ENCODE measurements around the gene COL7A1. TPM values are rescaled to one million over a fixed set of nuclear protein-coding genes. Genes with fewer than 3 reads are reported as not detected.

Gene COL7A1
- total and polyA plus RNA-seq, 7 donors: 1.4 to 15.4 (median 3.0) TPM

- H3K27ac ChIP-seq: no peak overlapping the region
- H3K27me3 ChIP-seq: no peaks in the 10 kb centered on the region
- H3K9me3 ChIP-seq: no peaks in the 10 kb centered on the region
- TF ChIP-seq POLR2A (IDR thresholded peaks at IDR 0.05): no peak
- TF ChIP-seq EP300 (IDR thresholded peaks at IDR 0.05): no peak
- TF ChIP-seq POLR2AphosphoS5 (IDR thresholded peaks at IDR 0.05): no peak
- no peak for TF ChIP-seq CTCF (IDR thresholded peaks at IDR 0.05)
- intact Hi-C loops (cut with DNase I): no loop called here
- H3K4me1 ChIP-seq: no peaks in the 10 kb centered on the region
- no peak overlapping the region for H3K4me3 ChIP-seq
- no peak for DNase-seq
- H3K36me3 ChIP-seq: no peaks in the 10 kb centered on the region
- 82 to 90% methylated on average over 9 of the region's 9 CpGs for WGBS, 2 donors
Observed at GRCh38 chr3:48584836-48585235, 10.3 kb downstream of the COL7A1 start.

- Histone ChIP-seq H3K27ac (no peak overlapping the region), H3K4me1 (no peaks in the 10 kb centered on the region), H3K36me3 (no peaks in the 10 kb centered on the region), H3K27me3 (no peaks in the 10 kb centered on the region), H3K9me3 (no peaks in the 10 kb centered on the region), H3K4me3 (no peak overlapping the region)
- DNase-seq: no peak
- WGBS, 2 donors: 89 to 90% methylated on average over 14 of the region's 14 CpGs
- intact Hi-C loops (cut with DNase I): no loop called here
- TF ChIP-seq POLR2AphosphoS5 (IDR thresholded peaks at IDR 0.05) (no peak), CTCF (IDR thresholded peaks at IDR 0.05) (no peak), POLR2A (IDR thresholded peaks at IDR 0.05) (no peak), EP300 (IDR thresholded peaks at IDR 0.05) (no peak)
Observed at GRCh38 chr3:48581621-48582481, 13.3 kb downstream of the COL7A1 start.

GRCh38 chr3:48576647-48577046, 18.5 kb downstream of the COL7A1 start:
- WGBS, 2 donors: 71 to 80% methylated on average over 4 of the region's 4 CpGs
- no peaks in the 10 kb centered on the region for H3K9me3 ChIP-seq
- no peaks in the 10 kb centered on the region for H3K36me3 ChIP-seq
- TF ChIP-seq EP300 (IDR thresholded peaks at IDR 0.05) (no peak), POLR2A (IDR thresholded peaks at IDR 0.05) (no peak), CTCF (IDR thresholded peaks at IDR 0.05) (no peak), POLR2AphosphoS5 (IDR thresholded peaks at IDR 0.05) (no peak)
- no peak for DNase-seq
- no peak overlapping the region for H3K27ac ChIP-seq
- H3K4me3 ChIP-seq: no peak overlapping the region
- no peaks in the 10 kb centered on the region for H3K4me1 ChIP-seq
- H3K27me3 ChIP-seq: no peaks in the 10 kb centered on the region
- intact Hi-C loops (cut with DNase I): no loop called here

- WGBS, 2 donors: 86 to 91% methylated on average over 17 of the region's 17 CpGs
- TF ChIP-seq EP300 (IDR thresholded peaks at IDR 0.05): no peak
- no peak for TF ChIP-seq POLR2A (IDR thresholded peaks at IDR 0.05)
- no peaks in the 10 kb centered on the region for H3K9me3 ChIP-seq
- intact Hi-C loops (cut with DNase I): no loop called here
- DNase-seq: no peak
- H3K36me3 ChIP-seq: no peaks in the 10 kb centered on the region
- H3K27ac ChIP-seq: no peak overlapping the region
- H3K27me3 ChIP-seq: no peaks in the 10 kb centered on the region
- H3K4me1 ChIP-seq: no peaks in the 10 kb centered on the region
- H3K4me3 ChIP-seq: no peak overlapping the region
Observed at GRCh38 chr3:48575366-48575765, 19.8 kb downstream of the COL7A1 start.

- no peak overlapping the region for H3K27ac ChIP-seq
- no peaks in the 10 kb centered on the region for H3K36me3 ChIP-seq
- intact Hi-C loops (cut with DNase I): no loop called here
- no peaks in the 10 kb centered on the region for H3K27me3 ChIP-seq
- H3K4me3 ChIP-seq: no peak overlapping the region
- TF ChIP-seq CTCF (IDR thresholded peaks at IDR 0.05): no peak
- no peak for TF ChIP-seq POLR2AphosphoS5 (IDR thresholded peaks at IDR 0.05)
- TF ChIP-seq POLR2A (IDR thresholded peaks at IDR 0.05): no peak
- no peak for TF ChIP-seq EP300 (IDR thresholded peaks at IDR 0.05)
- 95% methylated on average over 10 of the region's 10 CpGs for WGBS, 2 donors
- no peaks in the 10 kb centered on the region for H3K9me3 ChIP-seq
- DNase-seq: no peak
- H3K4me1 ChIP-seq: no peaks in the 10 kb centered on the region
Observed at GRCh38 chr3:48573973-48574585, 21.1 kb downstream of the COL7A1 start.
